GM19025 (cell line): ENCODE measurements around the gene MYMX.

Source experiments
- ATAC-seq: cut with Tn5 transposase; IDR thresholded peaks from one replicate; pipeline ENCODE4 v1.9.1; 2021; ENCODE audit warnings: mild to moderate bottlenecking, low read depth, moderate library complexity; ENCODE audit not compliant: unreplicated experiment

Gene MYMX

DNA sequence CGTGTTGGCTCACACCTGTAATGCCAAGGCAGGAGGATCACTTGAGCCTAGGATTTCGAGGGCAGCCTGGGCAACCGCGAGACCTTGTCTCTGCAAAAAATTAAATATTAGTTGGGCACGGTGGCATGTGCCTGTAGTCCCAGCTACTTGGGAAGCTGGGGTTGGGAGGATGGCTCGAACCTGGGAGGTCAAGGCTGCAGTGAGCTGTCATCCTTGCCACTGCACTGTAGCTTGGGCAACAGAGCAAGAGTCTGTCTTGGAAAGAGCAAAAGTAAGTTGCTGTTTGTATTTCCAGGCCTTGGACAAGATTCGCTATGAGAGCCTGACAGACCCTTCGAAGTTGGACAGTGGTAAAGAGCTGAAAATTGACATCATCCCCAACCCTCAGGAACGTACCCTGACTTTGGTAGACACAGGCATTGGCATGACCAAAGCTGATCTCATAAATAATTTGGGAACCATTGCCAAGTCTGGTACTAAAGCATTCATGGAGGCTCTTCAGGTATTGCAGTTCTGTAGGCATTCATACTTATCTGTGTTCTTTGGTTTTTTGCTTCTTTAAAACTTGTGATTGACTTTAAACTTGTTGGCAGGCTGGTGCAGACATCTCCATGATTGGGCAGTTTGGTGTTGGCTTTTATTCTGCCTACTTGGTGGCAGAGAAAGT, 32.5 kb downstream of the MYMX start:
- ATAC-seq = no peak

DNA sequence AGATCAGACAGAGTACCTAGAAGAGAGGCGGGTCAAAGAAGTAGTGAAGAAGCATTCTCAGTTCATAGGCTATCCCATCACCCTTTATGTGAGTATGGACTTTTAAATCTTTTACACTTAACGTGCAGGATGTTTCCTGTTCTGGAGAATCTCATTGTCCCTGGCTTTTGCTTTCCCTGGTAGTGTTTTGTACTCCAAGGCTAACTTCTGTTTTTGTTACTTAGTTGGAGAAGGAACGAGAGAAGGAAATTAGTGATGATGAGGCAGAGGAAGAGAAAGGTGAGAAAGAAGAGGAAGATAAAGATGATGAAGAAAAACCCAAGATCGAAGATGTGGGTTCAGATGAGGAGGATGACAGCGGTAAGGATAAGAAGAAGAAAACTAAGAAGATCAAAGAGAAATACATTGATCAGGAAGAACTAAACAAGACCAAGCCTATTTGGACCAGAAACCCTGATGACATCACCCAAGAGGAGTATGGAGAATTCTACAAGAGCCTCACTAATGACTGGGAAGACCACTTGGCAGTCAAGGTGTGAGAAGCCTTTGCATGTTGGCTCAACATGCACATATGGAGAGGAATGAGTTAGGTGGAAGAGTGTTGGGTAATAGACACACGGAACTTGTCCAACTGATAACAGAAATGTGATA, 33.5 kb downstream of the MYMX start:
- ATAC-seq = no peak

DNA sequence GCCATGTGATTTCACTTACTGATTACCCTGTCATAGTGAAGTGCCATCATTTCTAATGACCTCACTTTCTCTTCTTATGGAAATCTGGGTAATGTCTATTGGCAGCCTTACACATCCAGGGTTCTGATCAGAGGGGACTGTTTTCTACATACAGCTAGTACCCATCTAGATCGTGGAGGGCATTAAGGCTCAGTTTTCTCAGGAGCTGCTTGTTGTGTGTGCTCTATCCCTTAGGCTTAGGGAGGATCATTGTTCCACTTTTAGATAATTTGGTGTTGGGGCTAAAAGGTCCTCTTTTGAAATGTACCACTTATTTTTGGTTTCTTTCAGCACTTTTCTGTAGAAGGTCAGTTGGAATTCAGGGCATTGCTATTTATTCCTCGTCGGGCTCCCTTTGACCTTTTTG, 34.0 kb downstream of the MYMX start:
- ATAC-seq = no peak

DNA sequence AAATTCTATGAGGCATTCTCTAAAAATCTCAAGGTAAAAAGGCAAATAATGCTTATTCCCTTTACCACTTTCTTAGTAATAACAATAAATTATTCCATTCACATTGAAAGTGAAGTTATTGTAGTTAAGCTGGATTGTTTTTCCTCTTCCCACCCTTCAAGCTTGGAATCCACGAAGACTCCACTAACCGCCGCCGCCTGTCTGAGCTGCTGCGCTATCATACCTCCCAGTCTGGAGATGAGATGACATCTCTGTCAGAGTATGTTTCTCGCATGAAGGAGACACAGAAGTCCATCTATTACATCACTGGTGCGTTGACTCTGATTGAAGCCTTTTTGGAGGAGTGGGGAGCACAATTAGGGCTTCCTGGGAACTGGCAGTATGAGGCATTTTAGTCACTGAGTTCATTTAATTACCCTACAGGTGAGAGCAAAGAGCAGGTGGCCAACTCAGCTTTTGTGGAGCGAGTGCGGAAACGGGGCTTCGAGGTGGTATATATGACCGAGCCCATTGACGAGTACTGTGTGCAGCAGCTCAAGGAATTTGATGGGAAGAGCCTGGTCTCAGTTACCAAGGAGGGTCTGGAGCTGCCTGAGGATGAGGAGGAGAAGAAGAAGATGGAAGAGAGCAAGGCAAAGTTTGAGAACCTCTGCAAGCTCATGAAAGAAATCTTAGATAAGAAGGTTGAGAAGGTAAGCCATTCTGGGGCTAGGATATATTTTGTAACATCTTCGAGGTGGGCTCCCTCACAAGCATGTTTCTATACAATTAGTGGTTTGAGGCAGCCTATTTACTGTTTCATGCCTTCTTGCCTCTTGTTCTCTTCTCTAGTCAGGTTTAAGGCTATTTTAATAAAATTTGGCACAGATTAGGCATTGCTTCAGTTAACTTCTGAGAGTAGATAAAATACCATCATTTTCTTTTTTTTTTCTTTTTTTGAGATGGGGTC, 35.1 kb downstream of the MYMX start:
- no peak for ATAC-seq

DNA sequence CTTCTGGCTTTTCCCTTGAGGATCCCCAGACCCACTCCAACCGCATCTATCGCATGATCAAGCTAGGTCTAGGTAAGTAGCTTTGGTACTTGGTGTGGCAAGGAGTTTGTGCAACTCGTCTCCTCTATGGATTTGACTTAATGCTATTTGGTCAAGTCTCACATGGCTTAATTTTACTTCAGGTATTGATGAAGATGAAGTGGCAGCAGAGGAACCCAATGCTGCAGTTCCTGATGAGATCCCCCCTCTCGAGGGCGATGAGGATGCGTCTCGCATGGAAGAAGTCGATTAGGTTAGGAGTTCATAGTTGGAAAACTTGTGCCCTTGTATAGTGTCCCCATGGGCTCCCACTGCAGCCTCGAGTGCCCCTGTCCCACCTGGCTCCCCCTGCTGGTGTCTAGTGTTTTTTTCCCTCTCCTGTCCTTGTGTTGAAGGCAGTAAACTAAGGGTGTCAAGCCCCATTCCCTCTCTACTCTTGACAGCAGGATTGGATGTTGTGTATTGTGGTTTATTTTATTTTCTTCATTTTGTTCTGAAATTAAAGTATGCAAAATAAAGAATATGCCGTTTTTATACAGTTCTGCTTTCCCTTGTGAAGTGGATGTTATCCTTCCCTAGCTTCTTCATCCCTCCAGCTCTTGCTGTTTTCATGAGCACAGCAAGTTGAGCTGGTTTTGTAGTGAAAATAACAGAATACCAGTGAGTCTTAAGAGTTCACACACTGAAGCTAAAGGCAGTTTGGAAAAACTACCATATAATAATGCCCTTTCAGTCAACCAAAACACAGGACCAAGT, 36.8 kb downstream of the MYMX start:
- ATAC-seq = no peak

DNA sequence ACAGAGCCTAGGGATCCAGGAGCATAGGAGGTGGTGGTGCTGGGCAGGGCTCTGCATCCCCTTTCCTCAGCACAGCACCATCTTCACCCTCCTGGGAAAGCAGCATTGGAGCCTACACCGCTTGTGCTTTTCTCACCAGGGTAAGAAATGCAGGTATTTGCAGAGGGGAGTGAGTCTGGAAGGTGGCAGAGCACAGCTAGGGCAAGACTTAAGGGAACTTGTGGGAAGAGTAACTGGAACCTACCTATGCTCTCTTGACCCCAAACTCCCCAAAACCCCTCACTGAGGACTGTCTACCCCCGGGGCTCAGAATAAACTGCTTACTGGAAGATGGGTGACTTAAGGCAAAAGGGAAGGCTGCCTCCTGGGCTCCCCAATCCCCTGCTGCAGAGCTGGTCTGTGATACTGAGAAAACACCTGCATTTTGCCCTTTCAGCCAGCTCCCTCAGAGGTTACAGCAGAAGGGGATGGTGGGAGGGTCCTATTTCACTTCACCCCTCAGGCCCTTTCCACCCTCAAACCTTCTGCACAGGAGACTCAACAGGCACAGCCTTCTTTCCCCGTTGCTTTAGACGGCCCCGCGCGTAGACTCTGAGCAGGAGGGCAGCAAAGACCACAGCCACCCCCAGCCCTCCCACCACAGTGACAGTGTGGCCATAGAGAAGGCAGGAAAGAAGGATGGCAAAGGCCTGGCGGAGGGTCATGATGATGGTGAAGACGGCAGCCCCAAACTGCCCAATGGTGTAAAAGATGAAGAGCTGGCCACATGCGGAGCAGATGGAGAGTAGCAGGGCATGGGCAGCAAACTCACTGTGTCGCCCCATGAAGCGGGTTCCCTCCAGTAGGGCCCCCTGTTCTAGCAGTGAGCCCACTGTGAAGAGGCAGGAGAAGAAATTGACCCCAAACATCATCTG, 37.7 kb downstream of the MYMX start:
- no peak for ATAC-seq

DNA sequence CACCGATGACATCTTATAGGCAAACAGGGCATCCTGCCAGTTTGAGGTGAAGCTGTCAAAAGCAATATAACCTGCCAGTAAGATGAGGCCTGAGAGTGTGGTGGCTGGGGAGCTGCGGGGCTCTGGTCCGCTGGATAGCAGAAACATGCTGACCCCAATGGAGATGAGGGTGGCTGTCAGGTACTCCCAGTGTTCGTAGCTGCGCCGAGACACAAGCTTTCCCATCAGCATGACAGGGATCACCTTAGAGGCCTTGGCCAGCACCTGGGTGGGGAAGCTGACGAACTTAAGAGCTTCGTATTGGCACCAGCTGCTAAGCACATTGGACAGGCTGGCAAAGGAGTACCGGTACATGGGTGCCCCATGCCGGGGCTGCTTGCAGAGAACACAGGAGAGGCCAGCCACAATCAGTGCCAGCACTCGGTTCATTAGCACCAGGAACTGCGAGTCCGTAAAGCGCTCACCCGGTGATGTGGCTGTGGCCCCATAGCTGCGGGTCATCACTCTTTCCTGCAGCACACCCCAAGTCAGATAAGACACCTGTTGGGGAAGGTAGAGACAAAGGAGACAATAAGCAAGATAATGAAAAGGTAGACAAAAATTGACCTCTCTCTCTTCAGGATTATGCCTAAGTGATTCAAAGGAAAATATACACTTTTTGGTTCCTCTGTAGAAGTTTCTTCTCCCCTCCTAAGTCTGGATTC, 38.5 kb downstream of the MYMX start:
- no peak for ATAC-seq

DNA sequence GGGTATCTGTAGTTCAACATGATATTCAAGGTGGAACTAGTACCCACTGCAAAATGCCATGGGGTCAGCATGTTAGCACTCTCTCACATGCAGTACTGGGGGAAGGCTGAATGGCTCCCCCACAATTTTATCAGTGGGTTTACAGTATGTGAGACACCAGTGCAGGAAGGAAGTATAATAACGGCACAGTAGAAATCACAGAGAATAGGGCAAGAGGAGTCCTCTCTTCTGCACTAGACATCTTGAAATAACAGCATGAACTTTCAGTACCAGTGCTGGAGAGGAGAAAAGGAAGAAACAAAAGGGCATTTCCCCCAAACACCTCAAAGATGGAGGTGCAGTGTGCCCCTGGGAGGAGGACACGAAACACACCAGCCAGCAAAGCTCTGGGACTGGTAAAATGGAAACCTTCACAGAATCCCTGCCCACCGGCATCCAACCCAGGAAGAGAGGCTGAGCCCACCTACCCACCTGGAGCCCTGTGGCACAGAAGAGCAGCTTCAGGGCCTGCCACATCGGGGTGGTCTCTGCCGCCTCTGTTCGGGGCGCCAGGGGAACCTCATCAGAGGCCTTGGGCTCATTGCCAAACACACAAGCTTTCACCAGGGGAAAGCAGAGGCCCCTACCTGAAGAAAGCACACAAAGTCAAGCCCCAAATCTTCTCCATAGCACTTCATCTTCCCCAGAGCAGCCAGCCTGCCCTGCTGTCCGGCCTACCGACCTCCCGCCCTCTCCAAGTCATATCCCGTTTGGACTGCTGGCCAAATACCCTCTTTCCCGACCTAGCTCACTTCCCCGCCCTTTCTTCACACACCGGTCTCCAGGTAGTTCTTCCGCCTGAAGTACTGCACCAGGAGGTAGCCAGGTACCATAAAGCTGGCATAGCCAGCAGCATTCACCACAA, 39.4 kb downstream of the MYMX start:
- ATAC-seq = no peak

DNA sequence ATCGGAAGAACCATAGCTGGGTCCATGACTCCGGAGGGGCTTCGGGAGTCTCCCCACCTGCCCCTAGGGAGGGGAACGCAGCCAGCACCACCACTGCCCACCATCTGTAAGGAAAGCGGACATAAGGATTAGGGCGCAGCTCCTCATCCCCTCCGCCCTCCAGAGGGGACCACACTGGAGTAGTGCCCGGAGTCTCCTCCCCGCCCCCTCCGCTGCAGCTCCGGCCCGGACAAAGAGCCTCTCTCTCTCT, 40.0 kb downstream of the MYMX start:
- no peak for ATAC-seq

DNA sequence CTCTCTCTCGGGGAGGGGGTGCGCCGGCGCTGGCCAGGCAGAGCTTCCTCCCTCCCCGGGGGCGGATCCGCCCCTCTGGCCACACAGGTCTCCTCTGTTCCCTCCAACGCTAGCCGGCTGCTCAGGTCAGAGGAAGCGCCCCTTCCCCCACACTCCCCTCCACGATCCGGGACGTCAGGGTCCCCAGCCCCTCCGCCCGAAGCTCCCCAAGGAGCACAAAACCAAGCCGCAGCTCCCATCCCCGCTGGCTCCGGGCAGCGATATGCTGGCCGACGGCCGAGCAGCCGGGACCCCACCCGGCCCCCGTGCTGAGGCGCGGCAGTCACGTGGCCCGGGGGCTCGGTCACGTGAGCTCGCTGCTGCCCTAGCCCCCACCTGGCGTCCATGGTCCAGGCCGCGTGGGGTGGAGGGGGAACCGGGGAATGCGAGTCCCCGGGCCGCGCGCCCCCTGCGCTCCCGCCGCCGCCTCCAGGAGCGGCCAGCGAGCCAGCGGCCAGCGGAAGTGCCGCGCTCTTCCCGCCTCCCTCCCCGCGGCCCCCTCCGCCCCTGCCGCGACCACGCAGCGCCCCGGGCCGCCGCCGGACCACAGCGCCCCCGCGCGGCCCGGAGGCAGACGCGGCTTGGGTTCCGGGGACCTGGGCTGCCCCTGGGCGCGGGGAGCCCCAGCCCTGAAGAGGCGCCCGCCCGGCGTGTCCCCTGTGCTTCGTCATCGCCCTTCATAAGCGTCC, 40.5 kb downstream of the MYMX start, which contains the start of gene SLC35B2:
SLC35B2 (minus strand) TSS at position 504 of the 728 bp plus-strand sequence; CDS start at position 386, 118 bp downstream.
- peak; percentile 55 for ATAC-seq

DNA sequence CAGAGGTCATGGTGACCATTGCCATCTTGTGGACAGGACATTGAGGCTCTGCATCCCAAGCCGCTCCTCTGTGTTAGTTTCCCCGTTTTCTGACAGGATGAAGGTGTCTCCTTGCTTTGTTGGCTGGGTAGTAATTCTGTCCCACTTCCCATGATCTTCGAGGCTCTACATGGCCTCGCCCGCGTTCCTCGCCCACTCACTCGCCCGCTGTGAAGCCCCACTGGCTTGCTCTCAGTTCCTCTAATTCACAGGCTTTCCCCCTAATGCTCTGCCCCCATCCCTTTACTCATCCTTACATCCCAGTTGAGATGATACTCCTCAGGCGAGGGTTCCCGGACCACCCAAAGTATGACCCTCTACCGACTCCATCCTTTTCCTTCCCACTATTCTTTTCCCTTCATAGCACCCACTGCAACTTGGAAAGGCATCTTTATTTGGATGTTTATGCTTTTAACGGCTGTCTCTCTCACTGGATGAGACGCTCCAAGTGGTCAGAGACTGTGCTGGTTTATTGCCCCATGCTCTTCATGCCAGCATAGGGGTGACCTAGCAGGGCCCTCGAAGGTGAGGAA, 41.1 kb downstream of the MYMX start:
- ATAC-seq = peak; percentile 4

DNA sequence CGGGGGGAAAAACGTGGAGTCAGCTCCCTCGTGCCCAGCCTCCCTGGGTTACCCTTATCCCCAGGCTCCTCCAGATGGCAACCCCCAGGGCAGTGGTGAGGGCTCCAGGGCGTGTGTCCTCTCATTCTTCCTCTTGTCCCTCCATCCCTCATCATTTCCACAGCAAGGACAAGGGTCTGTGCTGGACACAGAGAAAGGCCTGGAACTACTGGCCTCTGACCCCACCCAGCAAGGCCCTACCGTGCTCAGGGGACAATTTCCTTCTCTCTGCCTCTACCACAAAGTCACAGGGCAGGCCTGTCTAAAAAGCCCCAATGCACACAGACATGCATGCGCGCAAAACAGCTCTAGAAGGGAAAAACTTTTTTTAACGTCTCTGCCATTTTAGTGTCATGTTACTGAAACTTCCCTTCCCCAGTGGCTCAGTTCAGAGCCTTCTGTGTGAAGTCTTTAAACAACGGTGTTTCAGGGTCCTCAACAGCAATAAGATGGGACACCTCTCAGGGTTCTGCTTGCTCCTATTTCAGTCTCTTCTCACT, 41.7 kb downstream of the MYMX start:
- no peak for ATAC-seq

DNA sequence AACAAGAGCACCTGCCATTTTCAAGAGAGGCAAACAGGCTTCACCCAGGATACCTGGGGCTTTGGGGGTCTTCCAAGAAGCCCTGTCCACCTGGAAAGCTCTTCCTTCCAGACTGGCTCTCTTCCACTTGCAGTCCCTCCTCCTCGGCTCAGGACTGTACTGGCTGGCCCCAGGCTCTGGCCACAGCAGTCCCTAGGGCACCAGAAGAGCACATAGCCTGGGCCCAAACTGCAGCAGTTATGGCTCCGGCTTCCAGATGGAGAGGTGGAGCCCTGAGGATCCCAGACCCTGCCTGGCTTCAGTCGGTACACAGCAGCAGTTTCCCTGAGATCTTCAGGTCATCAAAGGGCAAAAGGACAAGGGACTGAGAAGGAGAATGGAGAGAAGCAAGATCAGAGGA, 42.2 kb downstream of the MYMX start:
- no peak for ATAC-seq

DNA sequence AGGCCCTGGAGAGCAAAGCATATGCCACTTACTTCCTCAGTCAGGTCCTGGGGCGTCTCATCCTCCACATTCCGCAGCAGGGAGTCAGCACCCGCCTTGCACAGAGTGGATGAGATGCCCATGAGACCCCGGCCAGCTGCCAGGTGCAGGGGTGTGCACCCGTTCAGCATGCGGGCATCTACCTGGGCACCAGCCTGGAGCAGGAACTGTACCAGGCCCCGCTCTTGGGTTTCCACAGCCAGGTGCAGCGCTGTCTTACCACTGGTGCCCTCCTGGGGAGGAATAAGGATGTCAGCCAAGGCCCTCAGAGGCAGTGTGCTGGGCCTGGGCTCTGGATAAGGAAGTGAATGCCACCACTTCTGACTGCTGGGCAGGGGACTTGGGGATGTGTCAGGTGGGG, 43.3 kb downstream of the MYMX start:
- ATAC-seq = no peak

DNA sequence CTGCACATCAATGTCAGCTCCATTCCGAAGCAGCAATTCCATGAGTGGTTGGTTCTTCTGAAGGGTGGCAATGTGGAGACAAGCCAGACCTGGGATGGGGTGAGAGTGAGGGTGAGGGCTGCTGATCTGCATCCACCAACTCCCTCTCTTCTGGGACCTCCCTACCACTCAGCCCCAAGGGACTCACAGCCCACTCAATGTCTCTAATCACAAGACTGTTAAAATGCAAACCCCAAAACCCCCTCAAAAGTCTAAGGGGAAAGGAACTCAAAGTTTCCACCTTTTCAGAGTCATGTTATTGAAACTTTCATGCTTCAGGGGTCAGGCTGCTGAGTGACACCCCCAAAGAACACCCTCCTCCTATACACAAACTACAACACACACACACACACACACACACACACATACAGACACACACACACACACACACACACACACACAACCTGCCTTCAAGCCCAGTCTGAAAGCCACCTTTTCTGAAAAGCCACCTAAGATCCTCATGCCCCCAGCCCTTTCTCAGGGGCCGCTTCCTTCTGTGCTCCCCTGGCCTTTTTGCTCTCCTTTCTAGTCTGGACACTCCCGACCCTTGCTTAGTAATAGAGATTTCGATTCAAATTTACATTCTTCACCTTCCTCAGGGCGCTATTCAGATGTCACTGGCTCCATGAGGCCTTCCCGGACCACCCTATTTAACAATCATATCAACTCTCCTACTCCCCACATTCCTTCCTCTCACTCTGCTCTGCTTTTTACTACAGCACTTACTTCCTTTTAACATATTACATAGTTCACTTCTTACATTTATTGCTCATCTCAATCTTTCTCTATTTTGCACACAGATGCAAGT, 43.9 kb downstream of the MYMX start:
- ATAC-seq = no peak

DNA sequence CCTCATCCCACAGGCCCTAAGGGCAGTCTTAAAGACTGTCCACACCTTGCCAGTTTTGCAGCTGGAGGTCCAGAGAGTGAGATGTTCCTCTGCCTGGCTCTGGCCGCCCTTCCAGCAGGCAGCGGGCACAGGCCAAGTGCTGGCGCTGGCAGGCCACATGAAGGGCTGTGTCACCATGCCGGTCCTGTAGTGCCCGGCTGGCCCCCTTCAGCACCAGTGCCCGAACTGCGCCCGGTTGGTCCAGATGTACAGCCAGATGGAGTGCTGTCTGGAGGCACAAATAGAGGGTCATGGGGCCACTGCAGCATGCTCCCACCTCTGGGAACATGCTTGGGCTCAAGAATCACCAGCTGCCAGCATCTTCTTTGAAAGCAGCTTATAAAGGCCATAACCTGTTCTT, 44.9 kb downstream of the MYMX start:
- no peak for ATAC-seq
